ENCODE measurements around the gene SLC9A9. TPM values are rescaled to one million over a fixed set of nuclear protein-coding genes. Genes with fewer than 3 reads are reported as not detected.

The SLC9A9 gene
- total RNA-seq, 1 donor from 2014 or later: 7.2 TPM

- ATAC-seq (ENCODE audit: poor library complexity) (no peak), DNase-seq (no peak)
- intact Hi-C loops (cut with DNase I): no loop called here
Measured at GRCh38 chr3:143313025-143313892, 535.0 kb downstream of the SLC9A9 start.

- intact Hi-C loops (cut with DNase I): no loop called here
Measured at GRCh38 chr3:143311096-143311495, 537.2 kb downstream of the SLC9A9 start.

GRCh38 chr3:143309705-143310104, 538.6 kb downstream of the SLC9A9 start:
- ATAC-seq (ENCODE audit: poor library complexity) (peak; percentile 60), DNase-seq (no peak)
- intact Hi-C loops (cut with DNase I): no loop called here

More at GRCh38 chr3:143311096-143311495, 537.2 kb downstream of the SLC9A9 start:
- no peak for DNase-seq
- no peak for ATAC-seq (ENCODE audit: poor library complexity)

- DNase-seq (no peak), ATAC-seq (ENCODE audit: poor library complexity) (peak; percentile 50)
- intact Hi-C loops (cut with DNase I): no loop called here
Measured at GRCh38 chr3:143307613-143308183, 540.6 kb downstream of the SLC9A9 start.

GRCh38 chr3:143306407-143306806, 541.9 kb downstream of the SLC9A9 start:
- intact Hi-C loops (cut with DNase I): no loop called here
- ATAC-seq (ENCODE audit: poor library complexity) (no peak), DNase-seq (no peak)

- intact Hi-C loops (cut with DNase I): no loop called here
- peak; percentile 68 for DNase-seq
- ATAC-seq (ENCODE audit: poor library complexity): peak; percentile 57
Measured at GRCh38 chr3:143302638-143303171, 545.6 kb downstream of the SLC9A9 start.

GRCh38 chr3:143301031-143301901, 547.0 kb downstream of the SLC9A9 start:
- ATAC-seq (ENCODE audit: poor library complexity) (no peak), DNase-seq (no peak)
- intact Hi-C loops (cut with DNase I): no loop called here

- no peak for DNase-seq
- intact Hi-C loops (cut with DNase I): no loop called here
- no peak for ATAC-seq (ENCODE audit: poor library complexity)
Measured at GRCh38 chr3:143298886-143299535, 549.3 kb downstream of the SLC9A9 start.

GRCh38 chr3:143298380-143298779, 549.9 kb downstream of the SLC9A9 start:
- no peak for ATAC-seq (ENCODE audit: poor library complexity)
- intact Hi-C loops (cut with DNase I): no loop called here
- DNase-seq: no peak

GRCh38 chr3:143295201-143296080, 552.8 kb downstream of the SLC9A9 start:
- ATAC-seq (ENCODE audit: poor library complexity) (no peak), DNase-seq (no peak)
- intact Hi-C loops (cut with DNase I): no loop called here

GRCh38 chr3:143294188-143294587, 554.1 kb downstream of the SLC9A9 start:
- intact Hi-C loops (cut with DNase I): no loop called here
- DNase-seq (no peak), ATAC-seq (ENCODE audit: poor library complexity) (no peak)

- intact Hi-C loops (cut with DNase I): no loop called here
- DNase-seq (no peak), ATAC-seq (ENCODE audit: poor library complexity) (peak; percentile 49)
Measured at GRCh38 chr3:143291836-143292447, 556.3 kb downstream of the SLC9A9 start.

GRCh38 chr3:143288944-143289343, 559.3 kb downstream of the SLC9A9 start:
- intact Hi-C loops (cut with DNase I): no loop called here
- ATAC-seq (ENCODE audit: poor library complexity) (no peak), DNase-seq (no peak)

GRCh38 chr3:143287403-143287802, 560.9 kb downstream of the SLC9A9 start:
- DNase-seq: no peak
- no peak for ATAC-seq (ENCODE audit: poor library complexity)
- intact Hi-C loops (cut with DNase I): no loop called here

GRCh38 chr3:143286392-143287010, 561.8 kb downstream of the SLC9A9 start:
- no peak for DNase-seq
- no peak for ATAC-seq (ENCODE audit: poor library complexity)
- intact Hi-C loops (cut with DNase I): no loop called here

GRCh38 chr3:143283432-143284128, 564.7 kb downstream of the SLC9A9 start:
- intact Hi-C loops (cut with DNase I): no loop called here
- DNase-seq (no peak), ATAC-seq (ENCODE audit: poor library complexity) (no peak)

Measured in Right ventricle myocardium superior (tissue), 1 donor.